Keratinocyte (primary cell): ENCODE results near the gene CACNA1S. TPM values are rescaled to one million over a fixed set of nuclear protein-coding genes. Genes with fewer than 3 reads are reported as not detected.

Experiments used
- DNase-seq: peaks from one replicate; pipeline ENCODE4 v3.0.0-alpha.2; 2011; ENCODE audit warnings: low read depth, missing footprints, low spot score
- FAIRE-seq: peaks from 2 replicates; lab custom pipeline; 2011; peaks lifted over from hg19 to GRCh38; lab: Jason Lieb, UNC
- H2AFZ ChIP-seq: 2 replicates; pipeline ENCODE4 v1.6.0; 2012; ENCODE audit warnings: low read length, control low read depth, inconsistent platforms; ENCODE audit not compliant: control insufficient read depth
- H3K27ac ChIP-seq: 2 replicates; pipeline ENCODE4 v1.5.1; 2011; ENCODE audit warnings: low read length; ENCODE audit not compliant: control insufficient read depth, insufficient read depth
- H3K27me3 ChIP-seq: 3 replicates; pipeline ENCODE4 v1.6.0; 2011; ENCODE audit warnings: low read length; ENCODE audit not compliant: control insufficient read depth, insufficient read depth; ENCODE audit errors: extremely low read depth
- H3K36me3 ChIP-seq, 2 experiments: 2 replicates in 1 of 2; 3 replicates in 1 of 2; pipeline ENCODE4 v1.5.1; 2011; ENCODE audit warnings: low read length in 2 of 2, mild to moderate bottlenecking in 1 of 2; ENCODE audit not compliant: control insufficient read depth in 2 of 2, insufficient read depth in 2 of 2; ENCODE audit errors: extremely low read depth in 1 of 2
- H3K4me1 ChIP-seq: 3 replicates; pipeline ENCODE4 v1.5.1; 2011; ENCODE audit warnings: low read length; ENCODE audit not compliant: control insufficient read depth, insufficient read depth; ENCODE audit errors: extremely low read depth
- H3K4me2 ChIP-seq: 3 replicates; pipeline ENCODE4 v1.6.0; 2011; ENCODE audit warnings: low read depth, low read length; ENCODE audit not compliant: control insufficient read depth, insufficient read depth; ENCODE audit errors: extremely low read depth
- H3K4me3 ChIP-seq, 3 experiments: fragments of 200-600 bp in 1 of 3; sonication (generic) in 1 of 3; 2 replicates in 2 of 3; 3 replicates in 1 of 3; pipeline ENCODE4 v1.5.1; 2011 to 2016; ENCODE audit warnings: low read length in 3 of 3, mild to moderate bottlenecking in 3 of 3, control low read depth in 2 of 3, inconsistent platforms in 1 of 3, low read depth in 1 of 3, mixed read lengths in 1 of 3, mixed run types in 1 of 3, moderate library complexity in 1 of 3; ENCODE audit not compliant: control insufficient read depth in 2 of 3, insufficient read depth in 2 of 3; ENCODE audit errors: extremely low read depth in 1 of 3
- H3K79me2 ChIP-seq: 2 replicates; pipeline ENCODE4 v1.6.0; 2012; ENCODE audit warnings: low read length; ENCODE audit not compliant: control insufficient read depth, insufficient read depth
- H3K9ac ChIP-seq: 3 replicates; pipeline ENCODE4 v1.6.0; 2011; ENCODE audit warnings: low read length; ENCODE audit not compliant: control insufficient read depth, insufficient read depth; ENCODE audit errors: extremely low read depth
- H3K9me1 ChIP-seq: 3 replicates; pipeline ENCODE4 v1.6.0; 2011; ENCODE audit warnings: low read length; ENCODE audit not compliant: control insufficient read depth, insufficient read depth; ENCODE audit errors: extremely low read depth
- H3K9me3 ChIP-seq: 2 replicates; pipeline ENCODE4 v1.5.1; 2012; ENCODE audit warnings: low read depth, low read length; ENCODE audit not compliant: control insufficient read depth
- H4K20me1 ChIP-seq: 3 replicates; pipeline ENCODE4 v1.6.0; 2011; ENCODE audit warnings: low read length; ENCODE audit not compliant: control insufficient read depth, insufficient read depth; ENCODE audit errors: extremely low read depth
- EZH2 ChIP-seq: IDR thresholded peaks from one replicate; pipeline ENCODE4 v1.6.1; 2012; ENCODE audit warnings: inconsistent platforms, mild to moderate bottlenecking, low read length, moderate library complexity
- dilution Hi-C: fragments of 300-500 bp; cut with MboI; formaldehyde crosslinking; loops from one replicate; pipeline ENCODE4 v1.7.0; 2020; ENCODE audit warnings: low sequenced_read_pairs; ENCODE audit not compliant: extremely low pct_ligation_motif_present
- polyA plus RNA-seq, 5 experiments: library from polyadenylated mRNA; depleted of rRNA in 3 of 5; stranded (reverse) in 3 of 5; stranded (forward) in 1 of 5; unstranded in 1 of 5; fragments of >200 nt; gene quantifications; 1 replicate in 1 of 5; 2 replicates in 3 of 5; 3 replicates in 1 of 5; pipeline versions ENCODE4 v1.2.1 to v1.2.3, GENCODE V29; 2011 to 2012; ENCODE audit warnings: missing spikeins in 2 of 5, low read depth in 1 of 5, low replicate concordance in 1 of 5
- TF ChIP-seq, protein P1 (sequence below), 3 experiments: IDR thresholded peaks in 1 of 3; conservative IDR thresholded peaks in 1 of 3; optimal IDR thresholded peaks in 1 of 3; 2 replicates in 2 of 3; 3 replicates in 1 of 3; pipeline versions ENCODE3 to v1.5.1; 2011; ENCODE audit warnings: low read length in 3 of 3, mild to moderate bottlenecking in 3 of 3, moderate library complexity in 2 of 3, control low read depth in 1 of 3, inconsistent platforms in 1 of 3; ENCODE audit not compliant: insufficient read depth in 2 of 3; ENCODE audit errors: extremely low read depth in 1 of 3

The CACNA1S gene
- polyA plus RNA-seq, 1 donor (not counting 4 experiments of a cell fraction or from before 2014, with no cell fraction given) = not detected

DNA sequence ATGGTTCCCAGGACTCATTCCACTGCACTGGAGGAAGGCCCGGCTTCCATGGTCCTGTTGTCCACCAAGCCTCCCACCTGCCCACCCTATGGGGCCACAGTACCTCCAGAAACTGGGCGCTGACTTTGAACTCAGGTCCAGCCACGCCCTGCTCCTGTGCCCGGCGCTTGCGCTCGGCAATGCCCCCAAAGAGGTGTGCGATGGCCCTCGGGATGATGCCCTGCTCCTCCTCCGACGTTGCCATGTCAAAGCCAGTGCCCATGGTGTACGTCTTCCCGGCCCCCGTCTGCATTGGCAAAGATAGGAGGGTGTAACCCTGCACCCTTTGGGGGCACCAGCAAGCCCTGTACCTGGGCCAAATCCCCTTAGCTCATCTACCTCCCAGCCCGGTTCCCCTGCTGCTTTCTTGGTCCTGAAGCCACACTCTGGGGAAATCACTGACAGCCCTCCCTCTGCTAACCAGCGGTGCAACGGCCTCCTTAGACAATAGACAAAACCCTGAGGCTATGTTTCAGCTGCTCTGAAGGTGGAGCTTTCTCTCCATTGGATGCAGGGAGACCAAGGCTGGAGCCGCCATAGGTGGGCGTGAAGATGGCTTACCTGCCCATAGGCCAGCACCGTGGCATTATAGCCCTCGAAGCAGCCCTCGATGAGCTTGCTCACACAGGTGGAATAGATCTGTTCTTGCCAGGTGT lies 103.4 kb downstream of the CACNA1S start:
- no peak for FAIRE-seq
- Histone ChIP-seq H3K4me3 (no peak overlapping the region), H3K27ac (no peak overlapping the region), H3K27me3 (peaks cover 6% of the 10 kb centered on the region), H3K9me3 (no peaks in the 10 kb centered on the region), H3K36me3 (no peaks in the 10 kb centered on the region), H3K79me2 (no peaks in the 10 kb centered on the region), H2AFZ (no peak overlapping the region), H3K4me1 (peaks cover 7% of the 10 kb centered on the region), H3K4me2 (no peak overlapping the region), H3K9ac (no peak overlapping the region), H3K9me1 (no peaks in the 10 kb centered on the region), H4K20me1 (no peaks in the 10 kb centered on the region)
- TF ChIP-seq, protein P1, sequence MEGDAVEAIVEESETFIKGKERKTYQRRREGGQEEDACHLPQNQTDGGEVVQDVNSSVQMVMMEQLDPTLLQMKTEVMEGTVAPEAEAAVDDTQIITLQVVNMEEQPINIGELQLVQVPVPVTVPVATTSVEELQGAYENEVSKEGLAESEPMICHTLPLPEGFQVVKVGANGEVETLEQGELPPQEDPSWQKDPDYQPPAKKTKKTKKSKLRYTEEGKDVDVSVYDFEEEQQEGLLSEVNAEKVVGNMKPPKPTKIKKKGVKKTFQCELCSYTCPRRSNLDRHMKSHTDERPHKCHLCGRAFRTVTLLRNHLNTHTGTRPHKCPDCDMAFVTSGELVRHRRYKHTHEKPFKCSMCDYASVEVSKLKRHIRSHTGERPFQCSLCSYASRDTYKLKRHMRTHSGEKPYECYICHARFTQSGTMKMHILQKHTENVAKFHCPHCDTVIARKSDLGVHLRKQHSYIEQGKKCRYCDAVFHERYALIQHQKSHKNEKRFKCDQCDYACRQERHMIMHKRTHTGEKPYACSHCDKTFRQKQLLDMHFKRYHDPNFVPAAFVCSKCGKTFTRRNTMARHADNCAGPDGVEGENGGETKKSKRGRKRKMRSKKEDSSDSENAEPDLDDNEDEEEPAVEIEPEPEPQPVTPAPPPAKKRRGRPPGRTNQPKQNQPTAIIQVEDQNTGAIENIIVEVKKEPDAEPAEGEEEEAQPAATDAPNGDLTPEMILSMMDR (optimal IDR thresholded peaks at IDR 0.05 in 1 of 3, IDR thresholded peaks at IDR 0.05 in 1 of 3, conservative IDR thresholded peaks at IDR 0.05 in 1 of 3; ENCODE audit: extremely low read depth in 1 of 3, insufficient read depth in 2 of 3, low read length in 3 of 3) = no peak
- TF ChIP-seq EZH2 = no peak
- dilution Hi-C loops = no loop called here
- no peak for DNase-seq

DNA sequence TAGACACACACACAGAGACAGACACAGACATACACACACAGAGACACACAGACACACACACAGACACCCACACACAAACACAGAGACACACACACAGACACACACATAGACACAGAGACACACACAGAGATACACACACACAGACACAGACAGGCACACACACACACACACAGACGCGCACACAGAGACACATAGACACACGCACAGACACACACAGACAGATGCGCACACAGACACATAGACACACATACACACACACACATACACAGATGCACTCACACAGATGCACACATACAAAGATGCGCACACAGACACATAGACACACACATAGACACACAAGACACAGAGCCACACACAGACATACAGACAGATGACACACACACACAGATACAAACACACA lies 104.7 kb downstream of the CACNA1S start:
- FAIRE-seq (no peak), DNase-seq (no peak)
- no peaks in the 10 kb centered on the region for H4K20me1 ChIP-seq

More for the DNA sequence above, 104.7 kb downstream of the CACNA1S start:
- Histone ChIP-seq H3K27me3 (peaks cover 6% of the 10 kb centered on the region), H3K9me3 (no peaks in the 10 kb centered on the region), H3K4me1 (no peaks in the 10 kb centered on the region), H3K36me3 (no peaks in the 10 kb centered on the region), H3K79me2 (no peaks in the 10 kb centered on the region), H3K4me2 (no peak overlapping the region), H3K27ac (no peak overlapping the region), H3K9me1 (no peaks in the 10 kb centered on the region), H3K9ac (no peak overlapping the region), H3K4me3 (no peak overlapping the region), H2AFZ (no peak overlapping the region)
- no peak for TF ChIP-seq EZH2
- TF ChIP-seq, protein P1 (optimal IDR thresholded peaks at IDR 0.05 in 1 of 3, IDR thresholded peaks at IDR 0.05 in 1 of 3, conservative IDR thresholded peaks at IDR 0.05 in 1 of 3; ENCODE audit: extremely low read depth in 1 of 3, insufficient read depth in 2 of 3, low read length in 3 of 3) = no peak
- dilution Hi-C loops = no loop called here
